DOHH2 (cell line): ENCODE results near the gene MEIS2.

Experiments
- EZH2phosphoT487 ChIP-seq: fragments of 200-600 bp; sonication (generic); IDR thresholded peaks from 2 replicates; pipeline ENCODE4 v1.6.1; 2017; ENCODE audit warnings: borderline replicate concordance, mild to moderate bottlenecking, antibody characterized with exemption, low read length, moderate library complexity, mixed read lengths
- TF ChIP-seq, protein P1 (sequence below): fragments of 200-600 bp; sonication (generic); IDR thresholded peaks from one replicate; pipeline ENCODE4 v1.5.1; 2014; ENCODE audit warnings: antibody characterized with exemption, mild to moderate bottlenecking, low read depth, low read length; ENCODE audit not compliant: poor library complexity, severe bottlenecking

DNA sequence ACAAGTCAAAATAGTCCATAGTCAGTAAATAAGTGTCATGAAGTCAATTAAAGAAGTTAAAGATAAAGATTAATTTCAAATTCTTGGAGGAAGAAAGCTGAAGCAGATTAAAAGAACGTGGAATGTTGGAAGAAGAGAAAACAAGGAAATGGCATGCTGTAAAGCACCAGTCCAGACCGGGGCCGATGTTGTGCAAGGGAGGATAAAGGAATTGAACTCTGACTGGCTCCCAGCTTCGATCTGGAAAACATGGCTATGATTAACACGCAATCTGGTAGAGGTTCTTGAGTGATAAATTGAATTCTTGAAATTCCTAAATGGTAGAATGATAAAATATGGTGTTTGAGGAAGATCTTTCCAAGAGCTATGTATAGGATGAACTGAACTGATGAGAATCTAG is 194.4 kb downstream of the MEIS2 start:
- TF ChIP-seq, protein P1, sequence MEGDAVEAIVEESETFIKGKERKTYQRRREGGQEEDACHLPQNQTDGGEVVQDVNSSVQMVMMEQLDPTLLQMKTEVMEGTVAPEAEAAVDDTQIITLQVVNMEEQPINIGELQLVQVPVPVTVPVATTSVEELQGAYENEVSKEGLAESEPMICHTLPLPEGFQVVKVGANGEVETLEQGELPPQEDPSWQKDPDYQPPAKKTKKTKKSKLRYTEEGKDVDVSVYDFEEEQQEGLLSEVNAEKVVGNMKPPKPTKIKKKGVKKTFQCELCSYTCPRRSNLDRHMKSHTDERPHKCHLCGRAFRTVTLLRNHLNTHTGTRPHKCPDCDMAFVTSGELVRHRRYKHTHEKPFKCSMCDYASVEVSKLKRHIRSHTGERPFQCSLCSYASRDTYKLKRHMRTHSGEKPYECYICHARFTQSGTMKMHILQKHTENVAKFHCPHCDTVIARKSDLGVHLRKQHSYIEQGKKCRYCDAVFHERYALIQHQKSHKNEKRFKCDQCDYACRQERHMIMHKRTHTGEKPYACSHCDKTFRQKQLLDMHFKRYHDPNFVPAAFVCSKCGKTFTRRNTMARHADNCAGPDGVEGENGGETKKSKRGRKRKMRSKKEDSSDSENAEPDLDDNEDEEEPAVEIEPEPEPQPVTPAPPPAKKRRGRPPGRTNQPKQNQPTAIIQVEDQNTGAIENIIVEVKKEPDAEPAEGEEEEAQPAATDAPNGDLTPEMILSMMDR = no peak
- TF ChIP-seq EZH2phosphoT487 = no peak
